Measurements from ENCODE around the gene SETDB1.
A peak's percentile ranks its signal among the peaks of the same experiment; 100 is the strongest.

SETDB1 gene

DNA sequence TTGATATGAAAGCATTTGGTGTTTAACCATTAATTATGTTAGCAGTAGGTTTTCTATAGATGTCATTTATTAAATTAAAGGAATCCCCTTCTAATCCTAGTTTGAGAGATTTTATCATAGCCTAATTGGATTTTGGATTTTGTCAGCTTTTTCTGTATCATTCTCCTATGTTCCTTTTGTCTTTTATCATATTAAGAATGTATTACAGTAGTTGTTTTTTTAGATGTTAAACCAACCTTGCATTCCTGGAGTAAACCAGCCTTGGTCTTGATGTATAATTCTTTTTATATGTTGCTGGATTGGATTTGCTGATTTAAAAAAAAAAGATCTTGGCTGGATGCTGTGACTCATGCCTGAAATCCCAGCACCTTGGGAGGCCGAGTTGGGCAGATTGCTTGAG lies 5.6 kb downstream of the SETDB1 start:
- no peak for DNase-seq (ENCODE audit: low read depth)

- no peak for DNase-seq (ENCODE audit: low read depth)
These were observed 18.7 kb downstream of the SETDB1 start for GRCh38 chr1:150944856-150945255.

GRCh38 chr1:150954708-150955107 lies 28.5 kb downstream of the SETDB1 start:
- no peak for DNase-seq (ENCODE audit: low read depth)

GRCh38 chr1:150955280-150955679 lies 29.1 kb downstream of the SETDB1 start:
- no peak for DNase-seq (ENCODE audit: low read depth)

- no peak for DNase-seq (ENCODE audit: low read depth)
These were observed 31.5 kb downstream of the SETDB1 start for GRCh38 chr1:150957666-150958065.

GRCh38 chr1:150960646-150961045 lies 34.5 kb downstream of the SETDB1 start:
- DNase-seq (ENCODE audit: low read depth), result no peak

DNA sequence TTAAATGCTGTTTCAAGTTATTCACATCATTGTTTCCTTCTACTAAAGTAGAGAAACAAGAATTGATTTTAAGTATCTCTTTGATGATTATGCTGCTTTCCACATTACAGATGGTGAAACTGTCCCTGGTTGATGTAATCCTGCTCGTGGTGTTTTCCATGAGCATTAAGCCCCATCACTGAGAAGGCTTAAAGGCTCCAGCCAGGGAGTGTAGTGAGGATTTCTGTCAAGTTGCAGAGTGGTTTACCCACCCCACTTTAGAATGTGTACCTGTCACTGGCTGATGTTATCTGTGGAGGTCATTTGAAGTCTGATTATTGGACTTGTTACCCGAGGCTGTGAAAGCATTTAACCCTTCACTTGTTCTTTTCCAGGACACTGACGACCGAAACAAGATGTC lies 35.6 kb downstream of the SETDB1 start:
- DNase-seq (ENCODE audit: low read depth), result no peak

- no peak for DNase-seq (ENCODE audit: low read depth)
These were observed 37.4 kb downstream of the SETDB1 start for GRCh38 chr1:150963321-150964163.

DNA sequence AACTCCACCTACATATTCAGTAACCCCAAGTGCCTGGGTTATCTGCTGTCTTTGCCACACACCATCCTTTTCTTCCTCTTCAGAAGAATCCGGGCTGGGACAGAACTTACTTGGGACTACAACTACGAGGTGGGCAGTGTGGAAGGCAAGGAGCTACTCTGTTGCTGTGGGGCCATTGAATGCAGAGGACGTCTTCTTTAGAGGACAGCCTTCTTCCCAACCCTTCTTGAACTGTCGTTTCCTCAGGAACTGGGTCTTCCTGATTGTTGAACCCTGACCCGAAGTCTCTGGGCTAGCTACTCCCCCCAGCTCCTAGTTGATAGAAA lies 38.0 kb downstream of the SETDB1 start:
- DNase-seq (ENCODE audit: low read depth), result no peak

DNA sequence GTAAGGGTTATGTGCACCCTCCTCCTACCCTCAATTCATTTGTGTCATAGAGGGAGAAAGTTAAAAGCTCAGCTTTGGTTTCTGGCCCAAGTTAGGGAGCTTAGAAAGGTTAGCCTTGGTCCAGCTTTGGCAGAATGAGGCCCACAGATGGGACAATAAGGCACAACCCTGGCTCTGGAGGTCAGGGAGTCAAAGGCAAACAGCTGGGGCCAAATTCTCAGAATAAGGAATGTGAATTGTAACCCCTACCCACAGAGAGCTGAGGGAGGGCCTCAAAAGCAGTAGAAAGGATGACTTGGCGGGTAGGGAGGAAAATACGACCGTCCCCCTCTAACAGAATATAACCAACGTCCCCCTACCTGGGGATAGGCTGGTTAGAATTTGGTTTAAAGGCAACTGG lies 39.4 kb downstream of the SETDB1 start:
- DNase-seq (ENCODE audit: low read depth), result no peak

DNA sequence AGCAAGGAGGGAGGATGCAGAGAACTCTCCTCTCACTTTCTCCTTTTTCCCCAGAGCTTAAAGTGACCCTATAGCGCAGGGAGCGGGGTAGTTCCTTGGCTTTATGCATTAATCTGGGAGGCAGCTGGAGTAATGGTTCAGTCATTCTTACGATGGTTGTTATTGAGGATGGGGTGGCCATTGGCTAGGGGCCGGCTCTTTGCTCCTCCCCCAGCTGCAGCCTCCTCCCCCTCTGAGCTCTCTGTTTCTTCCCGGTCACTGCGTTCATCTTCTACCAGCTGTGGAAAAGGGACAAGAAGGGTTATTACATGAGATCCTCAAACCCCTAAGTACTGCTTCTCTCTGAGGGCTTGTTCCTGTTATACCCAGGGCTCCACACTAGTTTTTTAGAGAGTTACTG lies 39.8 kb downstream of the SETDB1 start:
- DNase-seq (ENCODE audit: low read depth), result no peak

- no peak for DNase-seq (ENCODE audit: low read depth)
These were observed 41.8 kb downstream of the SETDB1 start for GRCh38 chr1:150967936-150968335.

GRCh38 chr1:150968491-150968890 lies 42.3 kb downstream of the SETDB1 start:
- DNase-seq (ENCODE audit: low read depth), result no peak

GRCh38 chr1:150969626-150970025 lies 43.5 kb downstream of the SETDB1 start:
- no peak for DNase-seq (ENCODE audit: low read depth)

GRCh38 chr1:150970808-150971582 lies 44.8 kb downstream of the SETDB1 start:
- DNase-seq (ENCODE audit: low read depth), result no peak

DNA sequence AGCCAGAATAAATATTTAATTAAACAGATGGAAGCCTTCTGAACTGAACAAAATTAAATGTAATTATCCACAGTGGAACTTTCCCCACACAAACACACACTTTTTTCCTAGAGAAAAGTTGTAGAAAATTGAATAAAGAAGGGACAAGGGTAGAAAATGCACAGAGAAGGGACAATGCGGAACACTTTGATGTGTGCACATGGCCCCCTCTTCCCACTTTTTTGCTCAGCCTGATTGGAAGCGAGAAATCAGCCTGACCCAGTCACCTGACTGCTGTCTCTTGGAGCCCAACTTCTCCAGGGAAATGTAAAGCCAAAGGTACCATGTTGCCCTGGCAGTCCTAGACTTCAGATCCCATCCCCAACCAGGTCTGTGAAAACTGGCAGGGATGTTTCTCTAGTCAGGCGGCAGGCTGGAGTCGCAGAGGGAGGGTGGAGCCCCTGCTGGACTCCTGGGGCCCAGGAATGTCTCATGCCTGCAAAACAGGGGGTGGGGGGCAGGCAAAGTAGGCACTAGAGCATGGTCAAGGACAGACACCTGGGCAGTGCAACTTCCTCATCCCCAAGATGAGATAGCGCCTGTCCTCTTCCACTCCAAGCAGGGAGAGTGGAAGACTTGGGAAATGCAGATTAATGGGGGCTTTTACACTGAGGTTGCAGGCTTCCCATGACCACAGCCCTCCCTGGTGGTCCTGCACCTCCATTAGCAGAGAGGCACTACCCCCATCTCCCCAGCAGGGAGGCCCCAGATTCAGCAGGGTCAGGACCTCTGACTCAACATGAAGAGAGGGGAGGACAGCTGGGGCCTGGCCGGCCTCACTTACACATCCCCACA lies 45.6 kb downstream of the SETDB1 start:
- no peak for DNase-seq (ENCODE audit: low read depth)

GRCh38 chr1:150972417-150972940 lies 46.3 kb downstream of the SETDB1 start:
- no peak for DNase-seq (ENCODE audit: low read depth)

GRCh38 chr1:150973258-150973835 lies 47.2 kb downstream of the SETDB1 start:
- DNase-seq (ENCODE audit: low read depth), result no peak

DNA sequence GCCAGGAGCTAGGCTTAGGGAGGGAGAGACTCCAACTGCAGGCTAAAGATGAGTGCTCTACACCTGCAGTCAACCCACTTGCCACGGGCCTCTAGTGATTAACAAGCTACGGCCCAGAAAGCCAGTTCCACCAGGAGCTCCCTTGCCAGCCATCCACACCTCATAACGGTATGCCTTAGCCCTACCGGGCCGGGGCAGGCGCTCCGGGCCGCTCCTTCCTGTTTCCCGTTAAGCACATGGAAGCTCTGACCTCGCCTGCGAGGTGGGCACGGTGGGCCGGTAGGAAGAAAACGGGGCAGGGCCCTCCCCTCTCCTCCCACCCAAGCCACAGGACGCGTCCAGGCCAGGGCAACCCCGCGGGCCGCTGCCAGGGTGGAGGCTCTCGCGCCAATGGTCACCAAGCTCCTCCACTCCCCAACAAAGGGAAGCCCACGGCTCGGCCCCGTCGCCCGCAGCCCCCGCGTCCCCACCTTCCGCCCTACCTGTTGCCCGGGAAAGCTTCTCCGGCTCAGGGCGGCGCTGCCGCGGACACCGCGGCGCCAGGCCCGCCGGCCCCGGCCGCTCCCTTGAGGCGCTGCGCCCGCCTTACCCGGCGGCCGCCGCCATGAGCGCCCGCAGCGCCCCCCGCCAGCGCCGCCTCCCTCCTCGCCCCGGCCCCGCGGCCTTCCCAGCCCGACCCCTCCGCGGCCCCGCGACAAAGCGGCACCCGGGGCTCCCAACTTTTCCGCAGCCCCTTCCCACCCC lies 47.8 kb downstream of the SETDB1 start:
- DNase-seq (ENCODE audit: low read depth), result no peak

DNA sequence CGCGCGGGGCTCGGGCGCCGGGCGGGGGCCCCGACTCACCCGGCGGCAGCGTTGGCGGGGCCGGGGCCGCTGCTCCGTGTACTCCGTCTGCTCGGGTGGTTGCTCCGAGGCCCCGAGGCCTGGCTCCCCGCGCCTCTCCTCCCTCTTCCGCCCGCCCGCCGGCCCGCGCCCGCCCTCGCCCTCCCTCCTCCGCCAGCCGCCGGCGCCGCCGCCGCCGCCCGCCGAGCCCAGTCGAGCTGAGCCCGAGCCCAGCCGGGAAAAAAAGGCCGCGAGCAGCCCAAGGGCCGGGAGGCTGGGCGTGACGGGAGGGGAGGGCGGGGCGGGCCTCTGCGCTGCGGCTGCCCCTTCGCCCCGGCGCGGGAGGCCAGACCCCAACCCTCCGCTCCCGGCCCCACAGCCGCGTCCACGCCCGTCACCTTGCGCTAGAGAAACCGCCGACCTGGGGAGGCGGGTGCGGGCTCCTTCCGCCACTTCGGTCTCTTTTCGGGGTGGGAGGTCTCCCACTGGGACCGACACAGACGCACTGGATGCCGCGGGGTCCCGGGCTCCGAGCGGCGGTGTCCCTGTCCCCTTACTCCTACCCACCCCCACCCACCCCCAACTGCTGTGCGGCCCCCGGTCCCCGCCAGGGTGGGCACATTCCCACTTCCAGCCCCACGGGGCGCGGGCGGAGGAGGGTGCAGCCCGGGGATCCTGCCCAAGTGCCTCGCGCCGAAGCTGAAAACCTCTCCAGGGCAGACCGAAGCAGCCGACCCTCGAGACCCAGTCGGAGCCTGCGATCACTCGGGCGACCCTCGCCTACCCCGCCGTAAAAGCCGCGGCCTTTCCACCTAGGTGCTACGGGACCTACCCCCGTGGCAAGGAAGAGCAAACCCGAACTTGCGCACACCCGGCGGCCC lies 48.7 kb downstream of the SETDB1 start, which contains the start of gene CERS2:
TSS of gene CERS2 (minus strand) at position 256 of the 899 bp plus-strand sequence. CDS start 5,745 bp downstream, outside the sequence.
- DNase-seq (ENCODE audit: low read depth), result peak; percentile 76

Measured in stromal cell of bone marrow (primary cell).